NCI-H2029 treated with DMSO at 0.1 percent for 48 hours (cell line): ENCODE measurements around the gene MCHR1.

Experiments
- DNase-seq: peaks from one replicate; lab custom pipeline; 2025; lab: John Stamatoyannopoulos, UW

The MCHR1 gene

GRCh38 chr22:40727070-40727963 is 48.0 kb downstream of the MCHR1 start:
- DNase-seq = no peak

- DNase-seq = no peak
These were observed 48.8 kb downstream of the MCHR1 start for GRCh38 chr22:40727964-40728615.

- DNase-seq = peak; percentile 25
These were observed 49.5 kb downstream of the MCHR1 start for GRCh38 chr22:40728731-40729189.

GRCh38 chr22:40729284-40729683 is 50.0 kb downstream of the MCHR1 start:
- DNase-seq = no peak
